Adrenal gland (tissue), 12 donors: ENCODE measurements around the gene TRAF2. TPM values are rescaled to one million over a fixed set of nuclear protein-coding genes. Genes with fewer than 3 reads are reported as not detected.

Experiments
- DNase-seq, 7 donors: peaks; one replicate each; pipeline ENCODE4 v3.0.0-alpha.2; 2019 to 2020
- H3K27ac ChIP-seq, 5 donors: fragments of 200-600 bp; sonication (generic) in 4 of 5; 1 replicate in 3 of 5; 2 replicates in 2 of 5; pipeline versions ENCODE4 v1.5.1 to v1.8.0; 2016 to 2020; ENCODE audit warnings: mild to moderate bottlenecking in 1 of 5
- H3K27me3 ChIP-seq: fragments of 200-600 bp; 2 replicates; pipeline ENCODE4 v1.8.0; 2021
- H3K36me3 ChIP-seq, 2 donors: fragments of 200-600 bp; replicated peaks in 1 of 2; 1 replicate in 1 of 2; 2 replicates in 1 of 2; pipeline versions ENCODE4 v1.5.1 to v1.8.0; 2018 to 2022
- H3K4me1 ChIP-seq, 2 donors: fragments of 200-600 bp; replicated peaks in 1 of 2; 1 replicate in 1 of 2; 2 replicates in 1 of 2; pipeline versions ENCODE4 v1.5.1 to v1.8.0; 2018 to 2021
- H3K4me3 ChIP-seq, 4 donors: fragments of 200-600 bp; sonication (generic) in 3 of 4; one replicate each; pipeline ENCODE4 v1.5.1; 2016 to 2018
- H3K9me3 ChIP-seq, 3 donors: fragments of 200-600 bp; sonication (generic) in 1 of 3; replicated peaks in 1 of 3; 1 replicate in 2 of 3; 2 replicates in 1 of 3; pipeline versions ENCODE4 v1.5.1 to v1.8.0; 2016 to 2021
- CTCF ChIP-seq, 6 experiments: fragments of 450-650 bp in 4 of 6; fragments of 200-600 bp in 2 of 6; sonication (generic) in 1 of 6; IDR thresholded peaks; 1 replicate in 5 of 6; 2 replicates in 1 of 6; pipeline versions ENCODE4 v1.5.1 to v1.8.0; 2016 to 2021; ENCODE audit warnings: antibody characterized with exemption in 6 of 6, mild to moderate bottlenecking in 2 of 6, moderate library complexity in 1 of 6
- POLR2A ChIP-seq, 2 donors: fragments of 450-650 bp; IDR thresholded peaks; one replicate each; pipeline ENCODE4 v1.6.1; 2017; ENCODE audit warnings: antibody characterized with exemption in 2 of 2, mild to moderate bottlenecking in 2 of 2, moderate library complexity in 1 of 2
- WGBS, 4 donors: extraction: QIAGEN DNeasy Blood & Tissue Kit in 2 of 4; methylation state at CpG; one replicate each; pipeline versions ENCODE4 v1.1.5 to v1.1.7; 2013 to 2017; 5-methylcytosine and 5-hydroxymethylcytosine counted together
- intact Hi-C, 2 donors: fragments of 100-400 bp; cut with DNase I; formaldehyde crosslinking; loops; one replicate each; pipeline versions ENCODE4 v1.14.1 to v1.15.0; 2022 to 2023
- polyA plus RNA-seq, 3 donors: library from polyadenylated mRNA; stranded (reverse); fragments of 200-250 nt in 2 of 3; fragments of 350-450 nt in 1 of 3; fragmentation: Illumina TruSeq in 1 of 3; extraction: RNeasy Lipid Tissue Mini Kit (QIAGEN cat#74804) in 1 of 3; gene quantifications; one replicate each; pipeline ENCODE4 v1.2.3, GENCODE V29; 2013 to 2014
- total RNA-seq, 9 donors: library from RNA; depleted of rRNA in 4 of 9; stranded (reverse); fragments of >200 nt in 4 of 9; fragments of 120-200 nt in 1 of 9; fragmentation: NEBNext Ultra II Directional in 1 of 9; extraction: Animal tissue kit (Norgen Biotek cat#: 25700) in 1 of 9; gene quantifications; one replicate each; pipeline versions ENCODE4 v1.1.0 to v1.2.4, GENCODE V29; 2013 to 2023
- donor health status: healthy with polysubstance abuse.
- donor health status: Bipolar disorder and iron deficiency.
- donor health status: DM: yes; HTN: yes; CAD: no.
- donor health status: DM: no; HTN: no; CAD: no.
- donor health status: DM: no; HTN: no; CAD: no.
- donor health status: DM: yes; HTN: yes; CAD: no.

Gene TRAF2
- total and polyA plus RNA-seq, 12 donors: 3.4 to 24.7 (median 10.6) TPM

GRCh38 chr9:136855461-136856078, 30.7 kb upstream of the TRAF2 start:
- Histone ChIP-seq H3K9me3 (no peaks in the 10 kb centered on the region), H3K4me3 (no peak overlapping the region), H3K27me3 (no peaks in the 10 kb centered on the region), H3K27ac (no peak overlapping the region), H3K4me1 (peaks cover 11 to 27% of the 10 kb centered on the region in 2 donors), H3K36me3 (peaks cover 0 to 11% of the 10 kb centered on the region in 2 donors)
- 81 to 88% (median 83%) methylated on average over 12 to 26 of the region's 26 CpGs for WGBS, 4 donors
- intact Hi-C loops: loop anchor here in 1 of 2 donors (10.0 kb wide), 1 partner anchor 89 kb away; the partner anchor contains the start of genes C8G and FBXW5
- TF ChIP-seq POLR2A (IDR thresholded peaks at IDR 0.05) (no peak), CTCF (IDR thresholded peaks at IDR 0.05) (no peak)
- peak in 2 of 7 donors; percentile 17 to 23 for DNase-seq

GRCh38 chr9:136856079-136856476, 30.2 kb upstream of the TRAF2 start:
- peaks cover 11 to 23% of the 10 kb centered on the region in 2 donors for H3K4me1 ChIP-seq
- no peak overlapping the region for H3K4me3 ChIP-seq
- peak in 3 of 7 donors; percentile 15 to 23 (median 16) for DNase-seq
- intact Hi-C loops: loop anchor here in 1 of 2 donors (10.0 kb wide), 1 partner anchor 89 kb away; the partner anchor contains the start of genes C8G and FBXW5
- TF ChIP-seq POLR2A (IDR thresholded peaks at IDR 0.05): no peak
- no peak for TF ChIP-seq CTCF (IDR thresholded peaks at IDR 0.05)
- H3K27ac ChIP-seq: no peak overlapping the region
- 71 to 79% (median 72%) methylated on average over 6 to 15 of the region's 15 CpGs; no CpG with 5 or more reads in 1 of the 4 donors for WGBS, 4 donors
- no peaks in the 10 kb centered on the region for H3K9me3 ChIP-seq
- no peaks in the 10 kb centered on the region for H3K27me3 ChIP-seq
- H3K36me3 ChIP-seq: peaks cover 0 to 11% of the 10 kb centered on the region in 2 donors

- H3K4me3 ChIP-seq: no peak overlapping the region
- 63 to 81% (median 77%) methylated on average over 2 to 14 of the region's 14 CpGs; no CpG with 5 or more reads in 1 of the 4 donors for WGBS, 4 donors
- DNase-seq: peak in 4 of 7 donors; percentile 14 to 51 (median 23)
- no peaks in the 10 kb centered on the region for H3K27me3 ChIP-seq
- peaks cover 0 to 13% of the 10 kb centered on the region in 2 donors for H3K36me3 ChIP-seq
- no peak overlapping the region for H3K27ac ChIP-seq
- no peaks in the 10 kb centered on the region for H3K9me3 ChIP-seq
- intact Hi-C loops: loop anchor here in 1 of 2 donors (10.0 kb wide), 1 partner anchor 88 kb away; the partner anchor contains the start of genes C8G and FBXW5
- peaks cover 11 to 17% of the 10 kb centered on the region in 2 donors for H3K4me1 ChIP-seq
- TF ChIP-seq CTCF (IDR thresholded peaks at IDR 0.05) (no peak), POLR2A (IDR thresholded peaks at IDR 0.05) (no peak)
These were observed 29.7 kb upstream of the TRAF2 start for GRCh38 chr9:136856541-136857141.

GRCh38 chr9:136857166-136857565, 29.1 kb upstream of the TRAF2 start:
- peak in 4 of 7 donors; percentile 13 to 51 (median 22) for DNase-seq
- H3K4me3 ChIP-seq: no peak overlapping the region
- no peaks in the 10 kb centered on the region for H3K27me3 ChIP-seq
- no peaks in the 10 kb centered on the region for H3K9me3 ChIP-seq
- intact Hi-C loops: loop anchor here in 1 of 2 donors (10.0 kb wide), 1 partner anchor 88 kb away; the partner anchor contains the start of genes C8G and FBXW5
- H3K27ac ChIP-seq: no peak overlapping the region
- 77 to 95% (median 85%) methylated on average over 6 to 19 of the region's 19 CpGs for WGBS, 4 donors
- H3K4me1 ChIP-seq: peaks cover 8 to 12% of the 10 kb centered on the region in 2 donors
- peaks cover 0 to 18% of the 10 kb centered on the region in 2 donors for H3K36me3 ChIP-seq
- no peak for TF ChIP-seq CTCF (IDR thresholded peaks at IDR 0.05)
- no peak for TF ChIP-seq POLR2A (IDR thresholded peaks at IDR 0.05)
